DND-41 (cell line): ENCODE results near the gene MICOS13.

Source experiments
- EZH2 ChIP-seq: IDR thresholded peaks from 3 replicates; pipeline ENCODE4 v1.6.1; 2012; ENCODE audit warnings: borderline replicate concordance, low read depth, mild to moderate bottlenecking, moderate library complexity, low read length, inconsistent platforms; ENCODE audit not compliant: severe bottlenecking
- TF ChIP-seq, protein P1 (sequence below): IDR thresholded peaks from 2 replicates; pipeline ENCODE4 v1.5.1; 2012; ENCODE audit warnings: borderline replicate concordance, low read length, moderate library complexity, mild to moderate bottlenecking; ENCODE audit not compliant: poor library complexity, severe bottlenecking; ENCODE audit errors: extremely low read depth

DNA sequence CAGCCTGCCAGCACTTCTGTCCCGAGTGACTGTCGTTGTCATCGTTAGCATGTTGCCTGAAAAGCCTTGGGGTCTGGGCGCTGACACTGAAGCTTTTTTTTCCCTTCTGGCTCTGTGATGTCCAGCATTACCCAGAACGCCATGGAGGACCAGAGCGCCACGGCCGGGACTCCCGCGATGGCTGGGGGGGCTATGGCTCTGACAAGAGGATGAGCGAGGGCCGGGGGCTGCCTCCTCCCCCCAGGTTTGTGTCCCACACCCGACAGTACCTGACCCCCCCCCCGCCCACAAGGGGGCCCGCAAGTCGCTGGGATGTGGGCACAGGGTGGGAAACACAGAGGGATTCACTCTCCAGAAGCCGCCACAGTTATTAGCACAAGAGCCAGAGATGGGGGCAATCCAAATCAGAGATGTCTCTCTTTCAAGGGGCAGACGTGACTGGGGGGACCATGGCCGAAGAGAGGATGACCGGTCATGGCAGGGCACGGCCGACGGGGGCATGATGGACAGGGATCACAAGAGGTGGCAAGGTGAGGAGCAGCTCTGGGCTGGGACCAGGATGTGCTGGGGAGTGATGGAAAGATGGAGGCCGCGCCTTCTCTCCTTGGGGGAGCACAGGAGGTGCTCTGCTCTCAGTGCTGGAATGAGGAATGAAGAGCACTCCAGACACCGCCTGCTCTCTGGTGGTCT lies 13.2 kb downstream of the MICOS13 start:
- TF ChIP-seq, protein P1, sequence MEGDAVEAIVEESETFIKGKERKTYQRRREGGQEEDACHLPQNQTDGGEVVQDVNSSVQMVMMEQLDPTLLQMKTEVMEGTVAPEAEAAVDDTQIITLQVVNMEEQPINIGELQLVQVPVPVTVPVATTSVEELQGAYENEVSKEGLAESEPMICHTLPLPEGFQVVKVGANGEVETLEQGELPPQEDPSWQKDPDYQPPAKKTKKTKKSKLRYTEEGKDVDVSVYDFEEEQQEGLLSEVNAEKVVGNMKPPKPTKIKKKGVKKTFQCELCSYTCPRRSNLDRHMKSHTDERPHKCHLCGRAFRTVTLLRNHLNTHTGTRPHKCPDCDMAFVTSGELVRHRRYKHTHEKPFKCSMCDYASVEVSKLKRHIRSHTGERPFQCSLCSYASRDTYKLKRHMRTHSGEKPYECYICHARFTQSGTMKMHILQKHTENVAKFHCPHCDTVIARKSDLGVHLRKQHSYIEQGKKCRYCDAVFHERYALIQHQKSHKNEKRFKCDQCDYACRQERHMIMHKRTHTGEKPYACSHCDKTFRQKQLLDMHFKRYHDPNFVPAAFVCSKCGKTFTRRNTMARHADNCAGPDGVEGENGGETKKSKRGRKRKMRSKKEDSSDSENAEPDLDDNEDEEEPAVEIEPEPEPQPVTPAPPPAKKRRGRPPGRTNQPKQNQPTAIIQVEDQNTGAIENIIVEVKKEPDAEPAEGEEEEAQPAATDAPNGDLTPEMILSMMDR = no peak
- TF ChIP-seq EZH2 = no peak
